Measurements from ENCODE around the gene ZNF425. TPM values are rescaled to one million over a fixed set of nuclear protein-coding genes. Genes with fewer than 3 reads are reported as not detected.
"Not testable (repeated sequence)": the region's sequence is repeated elsewhere in the genome, so short reads cannot be mapped to it uniquely, and the experiment has no call there.

The ZNF425 gene
- total RNA-seq, 2 donors from 2014 or later: 1.2 to 1.9 TPM

DNA sequence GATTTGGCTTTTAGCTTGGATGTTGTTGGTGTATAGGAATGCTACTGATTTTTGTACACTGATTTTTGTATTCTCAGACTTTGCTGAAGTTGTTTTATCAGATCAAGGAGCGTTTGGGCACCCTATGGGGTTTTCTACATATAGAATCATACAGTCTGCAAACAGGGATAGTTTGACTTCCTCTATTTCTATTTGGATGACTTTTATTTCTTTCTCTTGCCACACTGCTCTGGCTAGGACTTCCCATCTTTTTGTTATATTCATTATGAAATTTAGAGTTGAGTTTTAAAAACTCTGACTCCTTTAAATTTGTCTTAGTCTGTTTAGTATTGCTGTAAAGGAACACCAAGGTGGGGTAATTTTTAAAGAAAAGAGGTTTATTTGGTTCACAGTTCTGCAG is 40.3 kb downstream of the ZNF425 start:
- ATAC-seq (no peak), DNase-seq (no peak)
- intact Hi-C loops (cut with DNase I, micrococcal nuclease): no loop called here

DNA sequence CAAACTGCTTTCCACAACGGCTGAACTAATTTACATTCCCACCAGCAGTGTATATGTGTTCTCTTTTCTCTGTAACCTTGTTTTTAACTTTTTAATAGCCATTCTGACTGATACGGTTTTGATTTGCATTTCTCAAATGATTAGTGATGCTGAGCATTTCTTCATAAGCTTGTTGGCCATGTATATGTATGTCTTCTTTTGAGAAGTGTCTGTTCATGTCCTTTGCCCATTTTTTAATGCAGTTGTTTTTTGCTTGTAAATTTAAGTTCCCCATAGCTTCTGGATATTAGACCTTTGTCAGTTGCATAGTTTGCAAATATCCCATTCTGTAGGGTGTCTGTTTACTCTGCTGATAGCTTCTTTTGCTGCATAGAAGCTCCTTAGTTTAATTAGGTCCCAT is 41.7 kb downstream of the ZNF425 start:
- no peak for ATAC-seq
- no peak for DNase-seq
- intact Hi-C loops (cut with DNase I, micrococcal nuclease): no loop called here

DNA sequence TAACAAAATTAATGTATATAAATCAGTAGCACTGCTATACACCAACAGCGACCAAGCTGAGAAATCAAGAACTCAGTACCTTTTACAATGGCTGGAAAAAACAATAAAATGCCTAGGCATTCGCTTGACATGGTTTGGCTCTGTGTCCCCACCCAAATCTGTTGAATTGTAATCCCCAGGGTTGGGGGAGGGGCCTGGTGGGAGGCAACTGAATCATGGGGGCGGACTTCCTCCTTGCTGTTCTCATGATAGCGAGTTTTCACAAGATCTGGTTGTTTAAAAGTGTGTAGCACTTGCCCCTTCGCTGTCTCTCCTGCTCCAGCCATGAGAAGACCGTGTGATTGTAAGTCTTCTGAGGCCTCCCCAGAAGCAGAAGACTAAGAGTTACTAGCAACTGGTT is 44.2 kb downstream of the ZNF425 start:
- DNase-seq: no peak
- intact Hi-C loops (cut with DNase I, micrococcal nuclease): no loop called here
- ATAC-seq: no peak

DNA sequence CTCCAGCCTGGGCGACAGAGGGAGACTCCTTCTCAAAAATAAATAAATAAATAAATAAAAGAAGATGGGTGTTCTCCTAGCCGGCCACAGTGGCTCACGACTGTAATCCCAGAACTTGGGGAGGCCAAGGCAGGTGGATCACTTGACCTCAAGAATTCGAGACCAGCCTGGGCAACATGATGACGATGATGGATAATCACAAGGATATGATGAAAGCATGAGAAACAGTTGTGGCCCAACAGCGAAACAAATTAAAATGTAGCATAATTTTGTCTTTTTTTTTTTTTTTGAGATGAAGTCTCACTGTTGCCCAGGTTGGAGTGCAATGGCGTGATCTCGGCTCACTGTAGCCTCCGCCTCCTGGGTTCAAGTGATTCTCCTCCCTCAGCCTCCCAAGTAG is 48.5 kb downstream of the ZNF425 start:
- ATAC-seq (no peak), DNase-seq (no peak)
- intact Hi-C loops (cut with DNase I, micrococcal nuclease): no loop called here

DNA sequence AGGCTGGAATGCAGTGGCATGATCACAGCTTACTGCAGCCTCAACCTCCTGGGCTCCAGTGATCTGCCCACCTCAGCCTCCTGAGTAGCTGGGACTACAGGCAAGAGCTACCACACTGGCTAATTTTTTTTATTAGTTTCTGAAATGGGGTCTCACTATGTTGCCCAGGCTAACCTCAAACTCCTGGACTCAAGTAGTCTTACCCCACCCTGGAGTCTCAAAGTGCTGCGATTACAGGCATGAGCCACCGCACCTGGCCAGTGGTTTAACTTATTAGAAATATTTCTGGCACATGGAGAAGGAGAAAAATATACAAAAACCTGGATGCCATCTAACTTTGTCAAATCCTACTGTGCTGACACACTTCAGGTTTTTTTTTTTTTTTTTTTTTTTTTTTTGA is 50.8 kb downstream of the ZNF425 start:
- intact Hi-C loops (cut with DNase I, micrococcal nuclease): no loop called here
- ATAC-seq (no peak), DNase-seq (no peak)

DNA sequence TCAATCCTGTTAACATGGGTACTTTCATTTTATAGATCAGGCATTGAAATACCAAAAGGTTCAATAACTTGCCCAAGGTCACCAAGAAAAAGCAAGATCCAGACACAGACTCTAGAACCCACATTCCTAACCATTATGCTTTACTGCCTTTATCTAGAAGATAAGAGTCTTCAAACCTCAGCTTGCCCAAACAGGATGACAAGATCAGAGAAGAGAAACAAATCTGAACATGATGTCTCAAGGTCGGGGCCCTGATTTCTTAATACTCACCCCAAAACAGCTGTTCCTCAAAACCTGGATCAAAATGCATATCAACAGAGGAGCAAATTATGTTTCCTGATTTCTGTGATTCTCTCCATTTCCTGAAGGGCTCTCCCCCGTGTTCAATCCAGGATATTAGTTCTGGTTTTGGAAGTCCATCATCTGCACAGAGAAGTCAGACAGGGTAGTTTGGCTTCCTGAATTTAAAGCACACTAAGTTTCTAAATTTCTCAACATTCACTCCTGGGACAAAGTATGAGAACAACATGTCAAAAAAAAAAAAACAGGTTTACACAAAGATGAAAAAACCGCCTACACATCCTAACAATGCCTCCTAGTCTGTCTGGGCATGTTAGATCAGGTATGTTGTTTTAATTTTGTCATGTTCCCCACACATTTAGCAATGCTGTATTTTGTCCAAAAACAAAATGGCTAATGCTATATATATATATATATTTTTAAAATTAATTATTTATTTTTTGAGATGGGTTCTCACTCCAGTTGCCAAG is 51.8 kb downstream of the ZNF425 start:
- ATAC-seq: no peak
- no peak for DNase-seq
- intact Hi-C loops (cut with DNase I, micrococcal nuclease): no loop called here

DNA sequence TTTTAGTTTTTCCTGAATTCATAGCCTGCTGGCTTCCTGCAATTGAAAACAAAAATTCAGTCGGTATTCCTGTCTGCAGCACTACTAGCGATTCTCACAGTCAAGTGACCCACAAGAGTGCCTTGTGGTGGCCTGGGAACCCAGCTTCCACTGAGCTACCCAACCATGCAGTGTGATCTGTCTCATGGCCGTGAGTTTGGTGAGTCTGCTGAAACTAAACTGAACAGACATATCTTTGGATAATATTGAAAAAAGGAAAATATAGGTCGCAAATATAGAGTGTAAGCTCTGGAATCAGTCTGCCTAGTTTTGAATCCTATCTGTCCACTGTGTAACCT is 53.7 kb downstream of the ZNF425 start:
- no peak for DNase-seq
- intact Hi-C loops (cut with DNase I, micrococcal nuclease): no loop called here

DNA sequence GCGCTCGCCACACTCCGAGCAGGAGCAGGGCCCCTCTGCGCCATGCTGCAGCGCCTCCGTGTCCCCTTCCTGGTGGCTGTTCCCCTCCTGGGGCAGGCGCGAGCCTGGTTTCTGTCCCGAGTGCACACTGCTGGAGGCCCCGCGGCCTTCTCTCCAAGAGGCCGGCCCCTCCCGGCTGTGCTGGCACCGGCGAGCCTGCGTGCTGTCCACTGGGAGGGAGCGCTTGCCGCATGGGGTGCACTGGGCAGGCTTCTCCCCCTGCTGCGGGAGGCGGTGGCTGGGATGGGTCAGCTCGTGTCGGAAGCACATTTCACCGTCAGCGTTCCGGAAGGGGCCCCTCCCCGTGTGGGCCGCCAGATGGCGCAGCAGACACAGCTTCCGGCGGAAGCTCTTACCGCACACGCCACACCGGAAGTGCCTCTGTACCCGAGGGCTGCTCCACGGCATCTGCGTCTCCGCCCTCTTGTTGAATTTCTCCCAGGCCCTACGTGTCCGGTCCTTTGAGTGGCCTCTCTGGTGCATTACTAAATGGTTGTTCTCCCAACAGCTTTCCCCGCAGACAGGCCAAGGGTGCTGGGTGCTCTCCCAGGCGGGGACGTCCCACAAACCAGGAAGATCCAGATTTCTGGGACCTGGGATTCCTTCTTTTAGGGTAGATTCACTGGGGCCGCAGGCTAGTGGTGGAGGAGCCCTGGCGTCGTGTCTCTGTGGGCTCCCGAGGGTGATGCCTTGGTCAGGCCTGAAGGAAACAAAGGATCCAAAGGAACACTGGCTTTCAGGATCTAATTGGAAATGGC is 54.3 kb downstream of the ZNF425 start:
- ATAC-seq: peak; percentile 11
- intact Hi-C loops (cut with DNase I, micrococcal nuclease): no loop called here
- peak in 1 of 2 donors; percentile 15 for DNase-seq

More for the DNA sequence above, 53.7 kb downstream of the ZNF425 start:
- no peak for ATAC-seq

DNA sequence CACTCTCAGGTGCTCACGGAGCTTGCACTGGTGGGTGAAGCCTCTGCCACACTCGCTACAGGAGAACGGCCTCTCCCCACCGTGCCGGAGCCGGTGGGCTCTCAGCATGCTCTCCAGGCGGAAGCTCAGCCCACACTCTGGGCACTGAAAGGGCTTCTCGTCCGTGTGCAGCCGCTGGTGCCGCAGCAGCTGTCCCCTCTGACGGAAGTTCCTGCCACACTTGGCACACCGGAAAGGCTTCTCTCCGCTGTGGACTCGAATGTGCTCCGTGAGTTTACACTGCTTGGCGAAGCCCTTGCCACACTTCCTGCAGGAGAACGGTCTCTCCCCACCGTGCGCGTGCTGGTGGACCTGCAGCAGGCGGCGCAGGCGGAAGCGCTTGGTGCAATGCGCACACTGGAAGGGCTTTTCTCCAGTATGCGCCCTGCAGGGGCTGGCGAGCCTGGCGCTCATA is 54.9 kb downstream of the ZNF425 start:
- DNase-seq (no peak), ATAC-seq (no peak)
- intact Hi-C loops (cut with DNase I, micrococcal nuclease): no loop called here

DNA sequence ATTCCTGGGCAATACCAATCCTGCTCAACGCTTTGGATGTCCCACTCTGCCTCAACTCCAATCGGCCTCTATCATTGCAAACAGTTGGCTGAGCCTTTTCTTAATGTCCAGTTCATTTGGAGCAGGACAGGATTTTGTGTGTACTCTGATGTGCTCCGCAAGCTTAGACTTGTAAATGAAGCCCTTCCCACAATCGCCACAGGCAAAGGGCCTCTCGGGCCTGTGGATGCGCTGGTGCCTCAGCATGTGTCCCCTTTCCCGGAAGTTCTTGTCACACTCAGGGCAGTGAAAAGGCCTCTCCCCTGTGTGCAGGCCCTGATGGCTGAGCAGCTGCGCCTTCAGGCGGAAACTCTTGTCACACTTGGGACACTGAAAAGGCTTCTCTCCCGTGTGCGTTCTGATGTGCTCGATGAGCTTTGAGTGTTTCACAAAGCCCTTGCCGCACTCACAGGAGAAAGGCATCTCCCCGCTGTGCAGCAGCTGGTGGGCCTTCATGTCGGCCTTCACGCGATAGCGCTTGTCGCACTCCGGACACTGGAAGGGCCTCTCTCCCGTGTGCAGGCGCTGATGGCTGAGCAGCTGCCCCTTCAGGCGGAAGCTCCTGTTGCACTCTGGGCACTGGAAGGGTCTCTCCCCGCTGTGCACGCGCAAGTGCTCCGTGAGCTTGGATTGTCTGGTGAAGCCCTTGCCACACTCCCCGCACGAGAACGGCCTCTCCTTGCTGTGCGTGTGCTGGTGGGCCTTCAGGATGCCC is 55.6 kb downstream of the ZNF425 start:
- ATAC-seq (no peak), DNase-seq (no peak)
- intact Hi-C loops (cut with DNase I, micrococcal nuclease): no loop called here

DNA sequence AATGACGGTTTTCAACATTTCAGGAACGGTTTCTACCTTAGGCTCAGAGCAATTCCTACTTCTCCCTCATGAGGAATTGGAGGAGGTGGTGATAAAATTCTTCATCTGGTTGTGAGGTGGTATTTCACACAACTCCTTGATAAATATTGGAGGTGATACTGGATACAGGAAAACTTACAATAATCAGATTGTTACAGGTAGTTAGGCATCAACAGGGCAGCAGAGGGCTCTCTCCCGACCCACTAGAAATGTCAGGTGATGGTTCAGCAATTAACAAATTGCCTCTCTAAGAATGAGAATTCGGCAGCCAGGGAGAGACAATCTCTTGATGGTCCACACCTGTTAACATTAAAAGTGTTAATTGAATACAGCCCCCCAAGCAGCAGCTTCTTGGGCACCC is 58.3 kb downstream of the ZNF425 start:
- ATAC-seq (no peak), DNase-seq (no peak)
- intact Hi-C loops (cut with DNase I, micrococcal nuclease): loop anchor here in 1 of 2 donors (10.0 kb wide), 1 partner anchor 63 kb away; no protein-coding TSS in a partner anchor

DNA sequence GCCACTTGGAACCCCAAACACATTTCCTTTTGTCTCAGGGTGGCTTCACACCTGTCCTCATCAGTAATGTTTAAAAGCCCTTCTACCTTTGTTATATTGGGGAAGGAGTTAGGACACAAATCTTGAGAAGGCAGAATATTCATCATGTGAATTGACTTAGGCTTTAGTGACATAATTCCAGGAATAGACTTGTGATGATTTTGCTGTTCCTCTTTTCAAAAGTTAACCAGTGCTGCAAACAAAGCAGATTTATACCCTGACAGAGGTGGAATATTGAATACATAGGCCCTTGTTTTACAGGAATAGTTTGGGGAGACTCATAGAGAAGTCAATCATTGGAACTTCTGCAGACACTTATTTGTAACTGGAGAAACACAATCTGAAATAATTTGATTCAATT is 62.6 kb downstream of the ZNF425 start:
- DNase-seq (no peak), ATAC-seq (no peak)
- intact Hi-C loops (cut with DNase I, micrococcal nuclease): loop anchor here in 1 of 2 donors (10.0 kb wide), 1 partner anchor 59 kb away; no protein-coding TSS in a partner anchor

DNA sequence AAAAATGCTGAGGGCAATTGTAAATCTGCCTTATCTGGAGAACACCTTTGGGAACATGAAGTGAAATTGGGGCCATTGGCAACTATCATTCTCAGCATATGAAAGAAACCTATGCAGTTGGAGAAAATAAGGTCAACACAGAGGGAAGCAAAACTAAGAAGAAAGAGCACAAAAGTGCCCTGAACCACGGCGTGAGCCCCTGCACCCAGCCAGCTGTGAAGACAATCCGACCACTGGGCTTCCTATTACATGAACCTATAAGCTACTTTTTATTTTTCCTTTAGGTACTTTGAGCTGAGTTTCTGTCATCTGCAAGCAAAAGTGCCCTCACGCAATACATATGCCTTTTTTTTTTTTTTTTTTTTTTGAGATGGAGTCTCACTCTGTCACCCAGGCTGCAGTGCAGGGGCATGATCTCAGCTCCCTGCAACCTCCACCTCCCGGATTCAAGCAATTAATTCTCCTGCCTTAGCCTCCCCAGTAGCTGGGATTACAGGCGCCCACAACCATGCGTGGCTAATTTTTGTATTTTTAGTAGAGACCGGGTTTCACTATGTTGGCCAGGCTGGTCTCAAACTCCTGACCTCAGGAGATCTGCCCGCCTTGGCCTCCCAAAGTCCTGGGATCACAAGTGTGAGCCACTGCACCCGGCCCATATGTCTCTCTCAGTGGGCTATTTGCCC is 63.8 kb downstream of the ZNF425 start:
- DNase-seq, ATAC-seq: not testable (repeated sequence)
- intact Hi-C loops (cut with DNase I, micrococcal nuclease): loop anchor here in 1 of 2 donors (10.0 kb wide), 1 partner anchor 58 kb away; no protein-coding TSS in a partner anchor

DNA sequence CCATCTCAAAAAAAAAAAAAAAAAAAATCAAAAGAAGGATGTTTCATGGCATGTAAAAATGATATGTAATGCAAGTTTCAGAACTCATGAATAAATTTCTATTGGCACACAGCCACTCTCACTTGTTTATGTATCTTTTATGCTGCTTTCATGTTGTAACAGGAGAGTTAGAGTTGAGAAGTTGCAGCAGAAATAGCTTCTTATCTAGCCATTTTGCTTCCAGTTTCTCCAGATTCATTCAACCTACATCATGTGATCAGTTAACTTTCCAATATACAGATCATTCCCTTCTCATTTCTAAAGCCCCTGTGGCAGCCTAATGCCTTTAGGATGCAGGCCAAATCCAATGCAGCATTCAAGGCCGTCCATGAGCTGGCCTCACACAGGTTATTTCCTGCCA is 66.0 kb downstream of the ZNF425 start:
- DNase-seq (no peak), ATAC-seq (no peak)
- intact Hi-C loops (cut with DNase I, micrococcal nuclease): loop anchor here in 1 of 2 donors (10.0 kb wide), 1 partner anchor 55 kb away; no protein-coding TSS in a partner anchor

DNA sequence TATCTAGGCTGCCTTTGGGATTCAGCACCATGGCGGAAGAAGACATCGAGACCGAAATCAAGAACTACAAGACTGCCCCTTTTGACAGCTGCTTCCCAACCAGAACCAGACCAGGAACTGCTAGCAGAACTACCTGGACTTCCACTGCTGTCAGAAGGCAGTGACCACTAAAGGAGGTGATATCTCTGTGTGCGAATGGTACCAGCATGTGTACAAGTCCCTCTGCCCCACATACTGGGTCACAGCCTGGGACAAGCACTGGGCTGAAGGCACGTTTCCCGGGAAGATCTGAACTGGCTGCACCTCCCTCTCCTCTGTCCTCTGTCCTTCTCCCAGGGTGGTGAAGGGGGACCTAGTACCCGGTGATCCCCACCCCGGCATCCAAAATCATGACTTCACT is 72.2 kb downstream of the ZNF425 start:
- DNase-seq (no peak), ATAC-seq (no peak)
- intact Hi-C loops (cut with DNase I, micrococcal nuclease): no loop called here

DNA sequence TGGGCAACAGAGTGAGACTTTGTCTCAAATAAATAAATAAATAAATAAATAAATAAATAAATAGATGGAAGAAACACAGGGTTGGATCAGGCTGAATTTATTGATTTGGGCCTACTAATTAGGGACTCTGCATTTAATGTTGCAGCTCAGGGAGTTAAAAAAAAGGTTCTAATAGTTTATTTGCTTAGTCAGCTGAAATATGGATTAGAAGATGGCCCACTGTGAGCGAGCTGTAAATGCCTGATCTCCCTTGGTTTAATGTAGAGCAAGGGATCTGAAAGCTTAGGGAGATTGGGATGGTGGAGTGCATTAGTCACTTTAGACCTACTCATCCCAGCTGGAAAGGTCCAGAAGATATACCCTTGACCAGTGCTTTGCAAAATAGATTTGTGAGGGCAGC is 72.7 kb downstream of the ZNF425 start:
- intact Hi-C loops (cut with DNase I, micrococcal nuclease): no loop called here
- DNase-seq (no peak), ATAC-seq (no peak)

Data from left colon (tissue), 2 donors.